ENCODE data around the gene RPL9. TPM values are rescaled to one million over a fixed set of nuclear protein-coding genes. Genes with fewer than 3 reads are reported as not detected.
"Not testable (repeated sequence)": the region's sequence is repeated elsewhere in the genome, so short reads cannot be mapped to it uniquely, and the experiment has no call there.

RPL9 gene
- total and polyA plus RNA-seq, 10 donors = 1,133 to 6,391 (median 3,095) TPM

DNA sequence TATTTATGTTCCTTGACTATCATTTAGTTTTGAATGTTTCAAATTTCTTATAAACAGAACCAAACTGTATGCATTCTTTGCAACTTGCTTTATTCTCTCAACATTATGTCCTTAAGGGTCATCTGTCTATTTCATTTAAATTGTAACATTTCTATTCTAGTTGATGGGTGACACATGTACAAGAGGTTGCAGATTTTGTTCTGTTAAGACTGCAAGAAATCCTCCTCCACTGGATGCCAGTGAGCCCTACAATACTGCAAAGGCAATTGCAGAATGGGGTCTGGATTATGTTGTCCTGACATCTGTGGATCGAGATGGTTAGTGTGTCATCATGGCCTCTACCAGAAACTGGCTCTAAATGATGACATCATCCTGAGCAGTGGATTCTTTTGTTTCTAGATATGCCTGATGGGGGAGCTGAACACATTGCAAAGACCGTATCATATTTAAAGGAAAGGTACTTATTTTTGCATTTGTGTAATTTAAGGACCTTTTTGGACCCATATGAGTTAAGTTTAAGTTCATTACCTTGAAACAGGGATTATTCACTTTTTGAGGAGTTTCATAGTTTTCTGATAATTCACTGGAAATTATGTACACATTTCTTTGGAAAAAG, 6.3 kb upstream of the RPL9 start:
- H3K9me3 ChIP-seq = no peaks in the 10 kb centered on the region
- no peak for TF ChIP-seq POLR2A (IDR thresholded peaks at IDR 0.05)
- TF ChIP-seq, protein P1, sequence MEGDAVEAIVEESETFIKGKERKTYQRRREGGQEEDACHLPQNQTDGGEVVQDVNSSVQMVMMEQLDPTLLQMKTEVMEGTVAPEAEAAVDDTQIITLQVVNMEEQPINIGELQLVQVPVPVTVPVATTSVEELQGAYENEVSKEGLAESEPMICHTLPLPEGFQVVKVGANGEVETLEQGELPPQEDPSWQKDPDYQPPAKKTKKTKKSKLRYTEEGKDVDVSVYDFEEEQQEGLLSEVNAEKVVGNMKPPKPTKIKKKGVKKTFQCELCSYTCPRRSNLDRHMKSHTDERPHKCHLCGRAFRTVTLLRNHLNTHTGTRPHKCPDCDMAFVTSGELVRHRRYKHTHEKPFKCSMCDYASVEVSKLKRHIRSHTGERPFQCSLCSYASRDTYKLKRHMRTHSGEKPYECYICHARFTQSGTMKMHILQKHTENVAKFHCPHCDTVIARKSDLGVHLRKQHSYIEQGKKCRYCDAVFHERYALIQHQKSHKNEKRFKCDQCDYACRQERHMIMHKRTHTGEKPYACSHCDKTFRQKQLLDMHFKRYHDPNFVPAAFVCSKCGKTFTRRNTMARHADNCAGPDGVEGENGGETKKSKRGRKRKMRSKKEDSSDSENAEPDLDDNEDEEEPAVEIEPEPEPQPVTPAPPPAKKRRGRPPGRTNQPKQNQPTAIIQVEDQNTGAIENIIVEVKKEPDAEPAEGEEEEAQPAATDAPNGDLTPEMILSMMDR (IDR thresholded peaks at IDR 0.05 in 8 of 11, conservative IDR thresholded peaks at IDR 0.05 in 3 of 11) = no peak
- no peak for TF ChIP-seq POLR2AphosphoS5 (IDR thresholded peaks at IDR 0.05)
- 50 to 65% (median 58%) methylated on average over 2 of the region's 2 CpGs for WGBS, 5 donors

DNA sequence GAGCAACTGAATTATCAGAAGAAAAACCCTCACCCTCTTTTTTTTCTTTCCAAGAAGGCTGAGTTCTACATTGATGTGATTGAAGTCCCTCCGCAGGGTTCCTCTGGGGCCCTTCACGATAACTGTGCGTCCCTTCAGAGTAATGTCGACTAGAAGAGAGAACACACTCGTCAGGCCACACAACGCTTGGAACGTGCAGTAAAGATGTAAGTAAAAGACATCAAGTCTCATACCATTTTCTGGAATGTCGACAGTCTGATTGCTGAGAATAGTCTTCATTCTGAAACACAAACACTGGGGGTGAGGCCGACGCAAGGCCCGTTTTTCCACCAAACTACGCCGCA, 589 bp downstream of the RPL9 start:
- DNase-seq; H3K27me3 ChIP-seq (replicated peaks in 1 of 7); H3K9me3 ChIP-seq; intact Hi-C loops (cut with DNase I; ENCODE audit: low total_unique reads): not testable (repeated sequence)
- WGBS, 5 donors = 0 to 1% (median 0%) methylated on average over 13 of the region's 13 CpGs
- Histone ChIP-seq H3K27ac (peak overlapping the region; percentile 85 to 98 (median 95)), H3K36me3 (peaks cover 9 to 70% (median 49%) of the 10 kb centered on the region in 6 donors), H3K4me3 (peak overlapping the region; percentile 63 to 96 (median 80)), H3K4me1 (peaks cover 26 to 57% (median 46%) of the 10 kb centered on the region in 6 donors)

More for the DNA sequence above, 6.3 kb upstream of the RPL9 start:
- intact Hi-C loops (cut with DNase I; ENCODE audit: low total_unique reads) = loop anchor here (5.0 kb wide), 1 partner anchor 512 kb away; the partner anchor contains the start of gene PDS5A
- no peaks in the 10 kb centered on the region for H3K27me3 ChIP-seq (replicated peaks in 1 of 7)
- no peak overlapping the region for H3K27ac ChIP-seq
- peaks cover 2 to 19% (median 12%) of the 10 kb centered on the region in 6 donors for H3K4me1 ChIP-seq
- peaks cover 0 to 73% (median 33%) of the 10 kb centered on the region in 6 donors for H3K36me3 ChIP-seq
- no peak for DNase-seq
- no peak overlapping the region for H3K4me3 ChIP-seq

DNA sequence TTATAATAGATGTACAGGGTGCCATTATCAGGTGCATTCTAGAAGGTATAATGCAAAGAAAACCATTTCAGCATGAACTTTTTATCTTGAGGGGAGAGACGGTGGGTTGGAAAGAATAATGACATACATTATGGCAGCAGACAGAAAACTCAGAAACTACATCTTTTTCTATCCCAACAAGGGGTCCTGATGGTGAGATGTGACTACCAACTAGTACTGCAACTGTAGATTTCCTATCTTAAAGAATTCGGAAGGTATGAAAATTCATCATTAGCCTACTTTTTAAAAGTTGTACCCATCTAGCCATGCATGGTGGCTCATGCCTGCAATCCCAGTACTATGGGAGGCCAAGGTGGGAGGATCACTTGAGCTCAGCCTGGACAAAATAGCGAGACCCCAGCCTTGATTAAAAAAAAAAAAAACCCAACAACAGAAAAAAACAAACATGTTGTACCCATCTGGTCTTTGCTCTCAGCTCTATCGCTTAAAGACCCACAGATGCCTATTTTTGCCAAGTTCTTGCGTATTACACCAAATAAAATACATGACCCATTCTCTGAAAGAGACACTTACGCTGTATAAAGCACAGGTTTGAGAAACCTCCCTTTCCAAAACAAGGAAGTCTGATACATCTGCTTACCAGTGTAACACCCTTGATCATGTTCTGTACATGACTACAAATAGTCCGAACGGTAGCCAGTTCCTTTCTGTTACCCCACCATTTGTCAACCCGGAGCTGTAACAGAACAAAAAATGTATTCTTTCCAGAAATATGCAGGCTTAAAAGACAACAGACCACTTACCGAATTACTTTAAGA, 1.6 kb downstream of the RPL9 start:
- Histone ChIP-seq H3K27me3 (replicated peaks in 1 of 7) (no peaks in the 10 kb centered on the region), H3K27ac (peak overlapping the region in 5 of 8 donors; percentile 93 to 98 (median 97)), H3K4me1 (peaks cover 26 to 57% (median 46%) of the 10 kb centered on the region in 6 donors), H3K9me3 (no peaks in the 10 kb centered on the region), H3K36me3 (peaks cover 9 to 70% (median 54%) of the 10 kb centered on the region in 6 donors), H3K4me3 (peak overlapping the region in 7 of 8 donors; percentile 63 to 96 (median 82))
- intact Hi-C loops (cut with DNase I; ENCODE audit: low total_unique reads) = no loop called here
- DNase-seq = no peak
- TF ChIP-seq, protein P1 (IDR thresholded peaks at IDR 0.05 in 8 of 11, conservative IDR thresholded peaks at IDR 0.05 in 3 of 11) = no peak
- TF ChIP-seq POLR2AphosphoS5 (IDR thresholded peaks at IDR 0.05) (no peak), POLR2A (IDR thresholded peaks at IDR 0.05) (no peak)
- 58 to 71% (median 67%) methylated on average over 10 of the region's 10 CpGs for WGBS, 5 donors

- no peak for TF ChIP-seq POLR2AphosphoS5 (IDR thresholded peaks at IDR 0.05)
- TF ChIP-seq, protein P1 (IDR thresholded peaks at IDR 0.05 in 8 of 11, conservative IDR thresholded peaks at IDR 0.05 in 3 of 11) = no peak
- no peak for TF ChIP-seq POLR2A (IDR thresholded peaks at IDR 0.05)
- WGBS, 5 donors = 88 to 96% (median 92%) methylated on average over 6 of the region's 6 CpGs
- no peaks in the 10 kb centered on the region for H3K9me3 ChIP-seq
- no peak overlapping the region for H3K27ac ChIP-seq
- peaks cover 9 to 75% (median 63%) of the 10 kb centered on the region in 6 donors for H3K36me3 ChIP-seq
- H3K4me3 ChIP-seq = no peak overlapping the region
- H3K27me3 ChIP-seq (replicated peaks in 1 of 7) = no peaks in the 10 kb centered on the region
- H3K4me1 ChIP-seq = peaks cover 26 to 53% (median 45%) of the 10 kb centered on the region in 6 donors
- intact Hi-C loops (cut with DNase I; ENCODE audit: low total_unique reads) = no loop called here
- DNase-seq = no peak
Observed at GRCh38 chr4:39455486-39455885, 3.2 kb downstream of the RPL9 start.
